Measurements from ENCODE around the gene NARF. TPM values are rescaled to one million over a fixed set of nuclear protein-coding genes. Genes with fewer than 3 reads are reported as not detected.
"Not testable (repeated sequence)": the region's sequence is repeated elsewhere in the genome, so short reads cannot be mapped to it uniquely, and the experiment has no call there.

The NARF gene
- total and polyA plus RNA-seq, 9 donors, result 29.6 to 52.7 (median 47.5) TPM

DNA sequence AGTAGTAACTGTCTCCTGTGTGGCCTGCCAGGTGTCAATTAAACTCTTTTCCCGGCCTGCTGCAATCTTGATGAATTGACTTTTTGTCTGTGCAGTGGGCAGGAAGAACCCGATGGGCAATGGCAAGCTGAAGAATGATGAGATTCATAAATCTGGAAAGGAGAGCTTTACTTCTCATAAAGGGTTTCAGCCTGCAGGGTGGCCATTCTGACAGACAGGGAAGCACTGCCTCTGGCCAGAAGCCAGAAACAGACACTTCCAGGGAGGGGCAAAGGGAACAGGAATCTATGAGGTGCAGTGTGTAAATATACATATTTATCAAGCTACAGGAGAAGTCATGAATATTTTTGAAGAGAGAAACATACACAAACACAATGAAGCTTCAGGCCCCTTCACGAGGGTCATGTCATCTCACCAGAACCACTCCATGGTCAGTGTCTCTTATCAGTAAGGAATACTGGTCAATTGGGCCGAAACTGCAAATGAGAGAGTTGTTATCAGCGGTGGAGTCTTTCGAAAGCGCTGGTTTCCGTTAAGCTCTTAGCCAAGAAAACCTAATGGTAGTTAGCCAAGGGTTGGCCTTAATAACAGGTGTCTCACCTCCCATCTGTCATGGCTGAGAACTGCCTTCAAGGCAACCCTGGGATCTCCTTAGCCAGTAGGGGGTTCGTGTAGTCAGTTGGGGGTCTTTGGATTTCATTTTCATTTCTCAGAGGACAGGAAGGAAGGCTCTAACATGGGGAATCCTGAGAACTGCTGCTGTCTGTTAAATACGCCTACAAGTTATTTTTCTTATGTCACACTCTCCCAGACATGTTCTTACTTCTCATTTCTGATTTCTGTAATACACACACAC, 1.2 kb upstream of the NARF start:
- no peak for DNase-seq
- H3K36me3 ChIP-seq, result no peaks in the 10 kb centered on the region
- peak overlapping the region; percentile 44 to 100 for H3K27ac ChIP-seq
- WGBS, 3 donors, result 12 to 20% (median 18%) methylated on average over 10 of the region's 10 CpGs
- H3K27me3 ChIP-seq, result no peaks in the 10 kb centered on the region
- H3K9me3 ChIP-seq, result no peaks in the 10 kb centered on the region
- peak overlapping the region; percentile 97 for H3K4me3 ChIP-seq
- H3K4me1 ChIP-seq (ENCODE audit: insufficient read depth), result peaks cover 20% of the 10 kb centered on the region
- TF ChIP-seq POLR2A (IDR thresholded peaks at IDR 0.05), result no peak
- TF ChIP-seq, protein P1, sequence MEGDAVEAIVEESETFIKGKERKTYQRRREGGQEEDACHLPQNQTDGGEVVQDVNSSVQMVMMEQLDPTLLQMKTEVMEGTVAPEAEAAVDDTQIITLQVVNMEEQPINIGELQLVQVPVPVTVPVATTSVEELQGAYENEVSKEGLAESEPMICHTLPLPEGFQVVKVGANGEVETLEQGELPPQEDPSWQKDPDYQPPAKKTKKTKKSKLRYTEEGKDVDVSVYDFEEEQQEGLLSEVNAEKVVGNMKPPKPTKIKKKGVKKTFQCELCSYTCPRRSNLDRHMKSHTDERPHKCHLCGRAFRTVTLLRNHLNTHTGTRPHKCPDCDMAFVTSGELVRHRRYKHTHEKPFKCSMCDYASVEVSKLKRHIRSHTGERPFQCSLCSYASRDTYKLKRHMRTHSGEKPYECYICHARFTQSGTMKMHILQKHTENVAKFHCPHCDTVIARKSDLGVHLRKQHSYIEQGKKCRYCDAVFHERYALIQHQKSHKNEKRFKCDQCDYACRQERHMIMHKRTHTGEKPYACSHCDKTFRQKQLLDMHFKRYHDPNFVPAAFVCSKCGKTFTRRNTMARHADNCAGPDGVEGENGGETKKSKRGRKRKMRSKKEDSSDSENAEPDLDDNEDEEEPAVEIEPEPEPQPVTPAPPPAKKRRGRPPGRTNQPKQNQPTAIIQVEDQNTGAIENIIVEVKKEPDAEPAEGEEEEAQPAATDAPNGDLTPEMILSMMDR (IDR thresholded peaks at IDR 0.05), result no peak
- TF ChIP-seq EP300 (IDR thresholded peaks at IDR 0.05), result no peak
- intact Hi-C loops (cut with DNase I), result no loop called here

DNA sequence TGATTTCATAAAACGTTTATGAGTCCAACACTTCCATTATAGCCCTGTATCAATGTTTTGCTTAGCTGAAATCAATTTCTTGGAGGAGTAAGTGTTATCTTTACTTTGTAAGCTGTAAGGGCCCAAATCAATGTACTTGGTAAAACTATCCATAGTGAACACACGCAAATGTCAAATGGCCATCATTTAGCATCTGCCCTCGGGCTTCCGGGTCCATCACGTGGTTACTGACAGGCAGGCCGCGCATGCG, 687 bp upstream of the NARF start:
- H3K4me1 ChIP-seq (ENCODE audit: insufficient read depth), result peaks cover 20% of the 10 kb centered on the region
- H3K4me3 ChIP-seq, result peak overlapping the region; percentile 97
- 0 to 1% (median 1%) methylated on average over 8 of the region's 8 CpGs for WGBS, 3 donors
- TF ChIP-seq POLR2A (IDR thresholded peaks at IDR 0.05) (no peak), EP300 (IDR thresholded peaks at IDR 0.05) (no peak)
- TF ChIP-seq, protein P1 (IDR thresholded peaks at IDR 0.05), result no peak
- H3K27ac ChIP-seq, result peak overlapping the region; percentile 99 to 100
- H3K27me3 ChIP-seq, result no peaks in the 10 kb centered on the region
- no peaks in the 10 kb centered on the region for H3K36me3 ChIP-seq
- intact Hi-C loops (cut with DNase I), result no loop called here
- DNase-seq, result no peak
- H3K9me3 ChIP-seq, result no peaks in the 10 kb centered on the region

DNA sequence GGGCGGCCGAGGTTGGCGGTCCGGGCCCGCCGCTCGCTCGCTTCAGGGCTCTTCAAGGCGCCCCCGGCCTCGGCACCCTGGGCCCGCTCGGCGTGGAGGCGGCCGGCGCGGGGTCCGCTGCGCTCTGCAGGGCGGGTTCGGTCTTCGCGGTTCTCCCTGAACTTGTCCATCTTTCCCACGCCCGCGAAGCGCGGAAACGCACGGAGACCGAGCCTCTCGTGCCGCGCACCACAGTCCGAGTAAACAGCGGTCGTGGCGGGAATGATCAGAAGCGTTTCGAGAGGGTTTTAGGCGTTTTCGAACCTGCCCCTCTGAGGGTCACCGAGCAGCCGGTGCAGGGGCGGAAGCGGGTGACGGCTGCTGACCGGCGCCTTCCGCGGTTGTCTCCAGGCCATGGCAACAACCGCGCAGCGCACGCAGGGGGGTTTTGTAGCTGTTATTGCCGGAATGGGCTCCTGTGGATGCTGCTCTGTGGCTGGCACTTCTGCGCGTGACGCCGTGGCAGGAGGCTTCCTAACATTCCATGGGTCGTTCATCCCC, 414 bp downstream of the NARF start:
- peak overlapping the region; percentile 97 for H3K4me3 ChIP-seq
- H3K4me1 ChIP-seq (ENCODE audit: insufficient read depth), result peaks cover 20% of the 10 kb centered on the region
- intact Hi-C loops (cut with DNase I), result no loop called here
- DNase-seq, result peak in 1 of 5 donors; percentile 44
- 0% methylated on average over 45 to 62 of the region's 62 CpGs for WGBS, 3 donors
- peak overlapping the region in 1 of 2 donors; percentile 100 for H3K27ac ChIP-seq
- no peaks in the 10 kb centered on the region for H3K9me3 ChIP-seq
- TF ChIP-seq, protein P1 (IDR thresholded peaks at IDR 0.05), result no peak
- no peak for TF ChIP-seq POLR2A (IDR thresholded peaks at IDR 0.05)
- no peak for TF ChIP-seq EP300 (IDR thresholded peaks at IDR 0.05)
- H3K27me3 ChIP-seq, result no peaks in the 10 kb centered on the region
- no peaks in the 10 kb centered on the region for H3K36me3 ChIP-seq

DNA sequence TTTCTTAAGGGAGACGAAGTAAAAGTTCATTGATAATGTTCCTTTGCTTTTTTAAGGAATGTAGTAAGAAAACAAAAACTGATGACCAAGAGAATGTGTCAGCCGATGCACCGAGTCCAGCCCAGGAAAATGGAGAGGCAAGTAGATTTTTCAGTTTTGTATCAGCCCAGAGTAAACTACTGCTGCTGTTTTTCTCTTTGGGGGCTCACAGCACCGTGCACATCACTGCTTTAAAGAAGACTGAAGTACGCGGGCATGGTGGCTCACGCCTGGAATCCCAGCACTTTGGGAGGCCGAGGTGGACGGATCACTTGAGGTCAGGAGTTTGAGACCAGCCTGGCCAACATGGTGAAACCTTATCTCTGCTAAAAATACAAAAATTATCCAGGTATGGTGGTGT, 1.4 kb downstream of the NARF start:
- peaks cover 20% of the 10 kb centered on the region for H3K4me1 ChIP-seq (ENCODE audit: insufficient read depth)
- H3K27ac ChIP-seq; intact Hi-C loops (cut with DNase I): not testable (repeated sequence)

More for the DNA sequence above, 1.4 kb downstream of the NARF start:
- H3K27me3 ChIP-seq, H3K36me3 ChIP-seq, H3K9me3 ChIP-seq, DNase-seq, H3K4me3 ChIP-seq: not testable (repeated sequence)
- 86 to 89% (median 89%) methylated on average over 9 of the region's 9 CpGs for WGBS, 3 donors
